ENCODE measurements around the gene PSG11.
"Not testable (repeated sequence)": the region's sequence is repeated elsewhere in the genome, so short reads cannot be mapped to it uniquely, and the experiment has no call there.

Gene PSG11

DNA sequence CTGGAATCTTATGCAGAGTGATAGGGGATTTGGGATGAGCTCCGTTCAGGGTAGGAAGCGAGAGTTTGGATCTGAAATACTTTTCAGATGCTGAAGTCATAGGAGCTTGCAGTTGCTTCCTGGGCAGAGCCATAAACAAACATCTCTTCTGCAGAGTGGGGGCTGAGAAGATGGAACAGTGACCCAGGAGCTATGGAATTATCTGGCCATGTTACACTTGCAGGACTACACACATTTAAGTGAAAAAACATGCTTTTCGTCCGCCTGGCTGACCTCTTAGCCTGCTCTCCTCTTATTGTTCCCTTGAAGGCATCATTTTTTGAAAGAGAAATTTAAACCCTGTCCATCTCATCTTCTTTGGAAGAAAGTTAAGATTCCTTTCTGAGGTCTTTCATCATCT is 40.7 kb downstream of the PSG11 start:
- DNase-seq: no peak

DNA sequence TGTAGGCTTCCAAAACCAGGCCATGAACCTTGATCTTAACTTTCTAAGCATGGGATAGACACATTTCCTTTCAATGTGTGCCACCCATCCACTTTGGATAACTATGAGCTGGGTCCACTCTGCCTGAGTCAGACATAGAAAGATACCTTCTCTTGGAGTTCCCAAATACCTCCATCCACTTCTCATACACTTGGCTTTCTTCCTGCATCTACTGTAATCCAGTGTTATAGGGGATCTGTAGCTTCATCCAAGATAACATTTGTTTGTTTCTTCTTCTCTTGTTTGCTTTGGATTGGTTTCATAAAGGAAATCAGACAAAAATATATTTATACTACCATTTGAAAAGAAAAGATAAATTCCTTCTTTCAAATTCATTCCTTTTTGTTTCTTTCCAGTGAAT is 44.2 kb downstream of the PSG11 start:
- DNase-seq: not testable (repeated sequence)

DNA sequence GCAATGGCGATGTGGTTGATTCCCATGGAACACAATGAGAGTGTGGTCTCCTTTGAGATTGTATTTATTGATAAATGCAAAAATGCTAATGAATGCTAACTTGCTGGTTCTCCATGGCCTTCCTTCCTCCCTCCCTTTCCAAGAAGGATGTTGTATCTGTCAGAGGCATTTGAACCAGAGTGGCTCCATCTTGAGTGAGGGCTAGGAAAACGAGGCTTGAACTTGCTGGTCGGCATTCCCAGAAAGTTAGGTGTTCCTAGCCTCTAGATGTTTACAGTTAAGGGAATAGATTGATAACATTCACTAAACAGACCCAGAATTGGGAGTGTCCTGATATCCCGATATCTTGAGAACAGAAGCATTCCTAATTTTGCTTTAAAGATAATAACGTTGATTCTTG is 54.8 kb downstream of the PSG11 start:
- not testable (repeated sequence) for DNase-seq

DNA sequence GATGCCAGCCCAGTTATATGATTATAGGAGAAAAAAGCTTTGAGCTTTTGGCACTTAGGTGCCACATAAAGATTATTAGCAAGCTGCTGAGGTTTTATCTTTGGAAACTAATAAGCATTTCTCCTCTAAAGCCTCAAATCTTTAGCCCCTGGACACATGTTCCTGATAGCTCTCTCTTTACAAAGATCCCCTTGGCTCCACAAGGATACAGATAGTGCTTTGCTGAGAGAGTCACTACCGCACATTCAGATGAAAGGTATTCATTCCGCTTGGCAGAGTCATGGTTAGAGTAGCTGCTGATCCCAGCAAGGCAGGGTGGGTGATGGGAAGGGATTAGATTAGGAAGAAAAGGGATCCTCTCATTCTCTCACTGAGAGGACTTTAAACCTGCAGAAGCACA is 61.1 kb downstream of the PSG11 start:
- DNase-seq: no peak

DNA sequence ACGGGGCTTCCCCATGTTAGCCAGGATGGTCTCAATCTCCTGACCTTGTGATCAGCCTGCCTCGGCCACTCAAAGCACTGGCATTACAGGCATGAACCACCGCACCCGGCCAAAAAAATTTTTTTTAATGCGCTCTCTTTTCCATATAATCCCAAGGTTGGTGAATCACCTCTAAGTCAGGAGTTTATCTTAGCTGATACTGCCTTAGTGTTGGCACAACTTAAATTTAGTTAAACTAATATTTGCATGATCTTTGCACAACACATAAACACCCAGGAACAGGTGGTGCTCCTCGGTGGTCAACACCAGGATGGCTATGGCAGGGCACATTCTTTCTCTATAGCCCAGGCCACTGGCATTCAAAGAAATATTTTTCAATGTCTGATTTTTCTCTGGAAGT is 65.2 kb downstream of the PSG11 start:
- DNase-seq: no peak
